Brain microvascular endothelial cell (primary cell): ENCODE results near the gene CDKN2C.
A peak's percentile ranks its signal among the peaks of the same experiment; 100 is the strongest.

Experiments used
- DNase-seq: peaks from one replicate; pipeline ENCODE4 v3.0.0-alpha.2; 2020
- H3K27ac ChIP-seq: fragments of 250-450 bp; sonication (Bioruptor Pico); 2 replicates; pipeline ENCODE4 v1.5.1; 2020; ENCODE audit warnings: mild to moderate bottlenecking, moderate library complexity
- H3K27me3 ChIP-seq: fragments of 250-450 bp; sonication (Bioruptor Pico); replicated peaks from 2 replicates; pipeline ENCODE4 v1.5.1; 2020; ENCODE audit warnings: mild to moderate bottlenecking
- H3K36me3 ChIP-seq: fragments of 250-450 bp; sonication (Bioruptor Pico); replicated peaks from 2 replicates; pipeline ENCODE4 v1.5.1; 2020; ENCODE audit warnings: mild to moderate bottlenecking
- H3K4me3 ChIP-seq: 2 replicates; pipeline ENCODE4 v1.5.1; 2011; ENCODE audit warnings: low read depth, mild to moderate bottlenecking, control low read depth, low read length, moderate library complexity
- in situ Hi-C: cut with HindIII; loops from 2 replicates; pipeline ENCODE4 v1.10.0; 2017; ENCODE audit warnings: low sequenced_read_pairs, low pct_ligation_motif_present
- TF ChIP-seq, protein P1 (sequence below): IDR thresholded peaks from 2 replicates; pipeline ENCODE4 v1.5.1; 2011; ENCODE audit warnings: low read depth, mild to moderate bottlenecking, moderate library complexity, low read length, control low read depth, inconsistent platforms; ENCODE audit errors: missing control alignments

Gene CDKN2C

DNA sequence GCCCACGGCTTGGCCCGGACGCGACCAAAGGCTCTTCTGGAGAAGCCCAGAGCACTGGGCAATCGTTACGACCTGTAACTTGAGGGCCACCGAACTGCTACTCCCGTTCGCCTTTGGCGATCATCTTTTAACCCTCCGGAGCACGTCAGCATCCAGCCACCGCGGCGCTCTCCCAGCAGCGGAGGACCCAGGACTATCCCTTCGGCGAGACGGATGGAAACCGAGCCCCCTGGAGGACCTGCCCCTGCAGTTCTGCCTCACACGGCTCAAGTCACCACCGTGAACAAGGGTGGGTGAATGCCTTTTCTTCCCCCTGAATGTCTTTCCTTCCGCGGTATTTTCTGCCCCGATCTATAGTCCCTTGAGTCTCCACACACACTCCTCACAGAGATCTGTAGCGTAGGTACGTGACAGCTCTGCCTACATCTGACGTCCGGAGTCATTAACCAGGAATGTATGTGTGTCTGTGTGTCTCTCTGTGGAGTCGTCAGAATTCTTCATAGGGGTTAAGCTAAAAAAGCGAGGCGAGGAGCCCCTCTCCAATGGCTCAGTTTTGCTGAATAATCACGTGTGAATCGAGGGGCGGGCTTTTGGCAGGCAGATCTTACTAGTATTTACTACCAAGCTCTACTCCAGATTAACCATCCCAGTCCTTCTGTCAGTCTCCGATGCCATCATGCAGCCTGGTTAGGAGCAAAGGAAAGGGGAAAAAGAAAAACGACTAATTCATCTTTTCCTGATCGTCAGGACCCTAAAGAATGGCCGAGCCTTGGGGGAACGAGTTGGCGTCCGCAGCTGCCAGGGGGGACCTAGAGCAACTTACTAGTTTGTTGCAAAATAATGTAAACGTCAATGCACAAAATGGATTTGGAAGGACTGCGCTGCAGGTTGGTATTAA, at the start of gene CDKN2C:
Gene CDKN2C (plus strand): TSS at position 635 of the 898 bp plus-strand sequence. CDS start 124 bp downstream, at position 759.
- peak; percentile 70 for DNase-seq
- Histone ChIP-seq H3K36me3 (no peaks in the 10 kb centered on the region), H3K27ac (peak within 1 kb of the TSS; percentile 51), H3K27me3 (no peaks in the 10 kb centered on the region), H3K4me3 (peak within 1 kb of the TSS; percentile 92)
- TF ChIP-seq, protein P1, sequence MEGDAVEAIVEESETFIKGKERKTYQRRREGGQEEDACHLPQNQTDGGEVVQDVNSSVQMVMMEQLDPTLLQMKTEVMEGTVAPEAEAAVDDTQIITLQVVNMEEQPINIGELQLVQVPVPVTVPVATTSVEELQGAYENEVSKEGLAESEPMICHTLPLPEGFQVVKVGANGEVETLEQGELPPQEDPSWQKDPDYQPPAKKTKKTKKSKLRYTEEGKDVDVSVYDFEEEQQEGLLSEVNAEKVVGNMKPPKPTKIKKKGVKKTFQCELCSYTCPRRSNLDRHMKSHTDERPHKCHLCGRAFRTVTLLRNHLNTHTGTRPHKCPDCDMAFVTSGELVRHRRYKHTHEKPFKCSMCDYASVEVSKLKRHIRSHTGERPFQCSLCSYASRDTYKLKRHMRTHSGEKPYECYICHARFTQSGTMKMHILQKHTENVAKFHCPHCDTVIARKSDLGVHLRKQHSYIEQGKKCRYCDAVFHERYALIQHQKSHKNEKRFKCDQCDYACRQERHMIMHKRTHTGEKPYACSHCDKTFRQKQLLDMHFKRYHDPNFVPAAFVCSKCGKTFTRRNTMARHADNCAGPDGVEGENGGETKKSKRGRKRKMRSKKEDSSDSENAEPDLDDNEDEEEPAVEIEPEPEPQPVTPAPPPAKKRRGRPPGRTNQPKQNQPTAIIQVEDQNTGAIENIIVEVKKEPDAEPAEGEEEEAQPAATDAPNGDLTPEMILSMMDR = peak; percentile 32
- in situ Hi-C loops = no loop called here

DNA sequence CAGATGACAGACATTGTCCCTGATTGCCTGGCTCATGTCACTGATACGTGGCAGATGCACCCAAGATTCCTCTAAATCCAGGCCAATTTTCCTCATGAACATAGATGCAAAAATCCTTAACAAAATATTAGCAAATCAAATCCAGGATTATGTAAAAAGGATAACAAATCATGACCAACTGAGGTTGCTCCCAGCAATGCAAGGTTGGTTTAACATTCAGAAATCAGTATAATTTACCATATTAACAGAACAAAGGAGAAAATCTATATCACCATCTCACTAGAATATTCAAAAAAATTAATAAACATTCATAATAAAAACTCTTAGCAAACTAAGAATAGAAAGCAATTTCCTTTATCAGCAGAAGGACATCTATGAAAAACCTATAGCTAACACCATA, 49.6 kb upstream of the CDKN2C start:
- in situ Hi-C loops = no loop called here
- TF ChIP-seq, protein P1 = no peak
- Histone ChIP-seq H3K27ac (no peak overlapping the region), H3K36me3 (no peaks in the 10 kb centered on the region), H3K4me3 (no peak overlapping the region), H3K27me3 (no peaks in the 10 kb centered on the region)
- no peak for DNase-seq

DNA sequence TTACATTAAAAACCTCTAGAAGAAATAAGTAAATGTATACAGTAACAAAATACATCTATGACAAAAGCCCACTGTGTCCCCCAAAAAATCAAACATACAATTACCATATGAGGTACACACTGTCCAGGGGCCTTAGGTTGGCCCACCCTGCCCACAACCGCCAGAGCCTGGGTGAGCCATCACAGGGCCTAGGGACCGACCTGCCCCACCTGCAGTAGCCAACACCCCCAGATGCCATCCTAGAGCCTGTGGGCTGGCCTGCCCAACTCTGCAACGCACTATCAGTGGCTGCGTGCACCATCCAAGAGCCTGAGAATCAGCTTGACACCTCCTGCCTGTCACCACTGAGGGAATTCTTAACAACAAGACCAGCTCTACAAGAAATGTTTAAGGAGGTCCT, 49.0 kb upstream of the CDKN2C start:
- DNase-seq = no peak
- in situ Hi-C loops = no loop called here
- TF ChIP-seq, protein P1 = no peak
- Histone ChIP-seq H3K4me3 (no peak overlapping the region), H3K27me3 (no peaks in the 10 kb centered on the region), H3K36me3 (no peaks in the 10 kb centered on the region), H3K27ac (no peak overlapping the region)

DNA sequence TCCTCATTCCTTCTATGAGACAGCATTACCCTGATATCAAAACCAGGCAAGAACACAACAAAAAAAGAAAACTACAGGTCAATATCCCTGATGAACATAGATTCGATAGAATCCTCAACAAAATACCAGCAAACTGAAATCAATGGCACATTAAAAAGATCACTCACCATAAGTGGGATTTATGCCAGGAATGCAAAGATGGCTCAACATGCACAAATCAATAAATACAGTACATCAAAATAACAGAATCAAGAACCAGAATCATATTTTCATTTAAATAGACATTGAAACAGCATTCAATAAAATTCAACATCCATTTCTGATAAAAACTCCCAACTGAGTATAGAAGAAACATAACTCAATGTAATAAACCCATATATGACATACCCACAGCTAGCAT, 46.5 kb upstream of the CDKN2C start:
- no peak for DNase-seq
- Histone ChIP-seq H3K27ac (no peak overlapping the region), H3K4me3 (no peak overlapping the region), H3K36me3 (no peaks in the 10 kb centered on the region), H3K27me3 (no peaks in the 10 kb centered on the region)
- in situ Hi-C loops = no loop called here
- TF ChIP-seq, protein P1 = no peak

DNA sequence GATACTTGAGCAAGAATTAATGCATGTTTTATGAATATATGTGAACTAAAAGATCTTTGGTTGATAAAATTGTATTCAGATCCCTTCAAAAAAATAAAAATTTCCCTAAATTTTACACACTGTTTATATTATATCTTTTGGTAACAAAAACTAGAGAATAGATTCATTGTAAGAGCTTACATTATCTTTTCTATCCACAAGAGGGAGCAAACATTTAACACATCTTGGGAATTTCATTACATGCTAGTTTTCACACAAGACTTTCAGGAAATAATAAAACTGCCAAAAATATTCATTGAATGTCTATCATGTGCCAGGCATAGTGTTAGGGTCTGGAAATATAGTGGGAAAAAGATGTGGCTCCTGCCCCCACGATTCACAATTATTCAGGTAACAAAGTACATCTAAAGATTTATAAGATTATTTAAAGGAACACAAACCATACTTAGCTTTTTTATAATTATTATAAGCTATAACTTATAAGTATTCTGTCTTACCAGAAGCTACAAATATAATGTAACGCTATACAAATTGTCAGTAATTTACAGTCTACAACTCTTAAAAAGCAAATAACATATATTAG, 40.6 kb upstream of the CDKN2C start:
- H3K36me3 ChIP-seq = no peaks in the 10 kb centered on the region
- no peak overlapping the region for H3K27ac ChIP-seq
- DNase-seq = no peak
- H3K27me3 ChIP-seq = no peaks in the 10 kb centered on the region
- H3K4me3 ChIP-seq = no peak overlapping the region
- in situ Hi-C loops = no loop called here
- TF ChIP-seq, protein P1 = peak; percentile 39
